GM23338 (cell line): ENCODE measurements around the gene CERS3. TPM values are rescaled to one million over a fixed set of nuclear protein-coding genes. Genes with fewer than 3 reads are reported as not detected.

Experiments used
- ATAC-seq: fragments of 200-7000 bp; cut with Tn5 transposase; 3 replicates; pipeline ENCODE4 v1.9.1; 2020
- DNase-seq: peaks from one replicate; pipeline ENCODE4 v3.0.0-alpha.2; 2015; ENCODE audit warnings: low spot score
- H2AFZ ChIP-seq: fragments of 200-600 bp; sonication (generic); 2 replicates; pipeline ENCODE4 v1.8.0; 2016; ENCODE audit warnings: antibody characterized with exemption, mild to moderate bottlenecking, moderate library complexity
- H3F3A ChIP-seq: fragments of 200-600 bp; sonication (generic); replicated peaks from 2 replicates; pipeline ENCODE4 v1.8.0; 2017; ENCODE audit warnings: antibody characterized with exemption, mixed run types, low read depth
- H3K27ac ChIP-seq: fragments of 200-600 bp; sonication (generic); 2 replicates; pipeline ENCODE4 v1.6.1; 2016; ENCODE audit warnings: low read depth
- H3K27me3 ChIP-seq: fragments of 200-600 bp; sonication (generic); 2 replicates; pipeline ENCODE4 v1.8.0; 2016; ENCODE audit warnings: mild to moderate bottlenecking, mixed run types, moderate library complexity; ENCODE audit not compliant: insufficient read depth
- H3K36me3 ChIP-seq: fragments of 200-600 bp; sonication (generic); 2 replicates; pipeline ENCODE4 v1.8.0; 2016; ENCODE audit warnings: mild to moderate bottlenecking; ENCODE audit not compliant: insufficient read depth
- H3K4me1 ChIP-seq: fragments of 200-600 bp; sonication (generic); 2 replicates; pipeline ENCODE4 v1.8.0; 2016; ENCODE audit warnings: mild to moderate bottlenecking, moderate library complexity; ENCODE audit not compliant: insufficient read depth
- H3K4me2 ChIP-seq: fragments of 200-600 bp; sonication (generic); 2 replicates; pipeline ENCODE4 v1.7.1; 2017; ENCODE audit warnings: mixed run types
- H3K4me3 ChIP-seq: fragments of 200-600 bp; sonication (generic); 2 replicates; pipeline ENCODE4 v1.6.1; 2016; ENCODE audit warnings: mixed run types
- H3K79me2 ChIP-seq: fragments of 200-600 bp; sonication (generic); replicated peaks from 2 replicates; pipeline ENCODE4 v1.8.0; 2017; ENCODE audit warnings: mild to moderate bottlenecking; ENCODE audit not compliant: insufficient read depth
- H3K9me2 ChIP-seq: fragments of 200-600 bp; sonication (generic); 2 replicates; pipeline ENCODE4 v1.8.0; 2017; ENCODE audit not compliant: insufficient read depth
- H4K20me1 ChIP-seq: fragments of 200-600 bp; sonication (generic); replicated peaks from 2 replicates; pipeline ENCODE4 v1.8.0; 2017; ENCODE audit warnings: mild to moderate bottlenecking; ENCODE audit not compliant: insufficient read depth
- H3K27ac Mint-ChIP-seq: 2 replicates; pipeline ENCODE4 v1.8.0; 2020; ENCODE audit warnings: inconsistent platforms, mild to moderate bottlenecking, moderate library complexity, mixed read lengths
- H3K27me3 Mint-ChIP-seq: 3 replicates; pipeline ENCODE4 v1.8.0; 2022; ENCODE audit warnings: low read depth, mild to moderate bottlenecking, moderate library complexity, mixed read lengths, inconsistent platforms; ENCODE audit not compliant: insufficient read depth, poor library complexity
- H3K36me3 Mint-ChIP-seq: 3 replicates; pipeline ENCODE4 v1.8.0; 2021; ENCODE audit warnings: low read depth, mild to moderate bottlenecking, inconsistent platforms, moderate library complexity, mixed read lengths
- H3K4me1 Mint-ChIP-seq: 3 replicates; pipeline ENCODE4 v1.8.0; 2020; ENCODE audit warnings: mild to moderate bottlenecking, inconsistent platforms, mixed read lengths
- H3K4me3 Mint-ChIP-seq: 3 replicates; pipeline ENCODE4 v1.8.0; 2021; ENCODE audit warnings: moderate library complexity, mild to moderate bottlenecking, inconsistent platforms, mixed read lengths
- H3K9me3 Mint-ChIP-seq: 3 replicates; pipeline ENCODE4 v1.8.0; 2020; ENCODE audit warnings: moderate library complexity, mild to moderate bottlenecking, inconsistent platforms, mixed read lengths
- CTCF ChIP-seq, 2 experiments: fragments of 200-600 bp in 1 of 2; sonication (generic) in 1 of 2; conservative IDR thresholded peaks; 2 replicates each; pipeline versions ENCODE4 v1.5.1 to v1.6.1; 2016 to 2017; ENCODE audit warnings: antibody characterized with exemption in 2 of 2, low read depth in 2 of 2, mild to moderate bottlenecking in 2 of 2, moderate library complexity in 1 of 2
- ETS1 ChIP-seq: IDR thresholded peaks from 2 replicates; pipeline ENCODE4 v1.6.1; 2016; ENCODE audit warnings: antibody characterized with exemption
- JUNB ChIP-seq: IDR thresholded peaks from one replicate; pipeline ENCODE4 v1.6.1; 2016; ENCODE audit warnings: antibody characterized with exemption; ENCODE audit not compliant: unreplicated experiment
- REST ChIP-seq: IDR thresholded peaks from one replicate; pipeline ENCODE4 v1.6.1; 2018; ENCODE audit warnings: antibody characterized with exemption; ENCODE audit not compliant: unreplicated experiment
- STAT1 ChIP-seq: IDR thresholded peaks from one replicate; pipeline ENCODE4 v1.6.1; 2016; ENCODE audit warnings: antibody characterized with exemption; ENCODE audit not compliant: unreplicated experiment
- ZNF114 ChIP-seq: fragments of 250-450 bp; sonication (Bioruptor Pico); IDR thresholded peaks from 2 replicates; pipeline ENCODE4 v1.5.0; 2020; ENCODE audit warnings: mild to moderate bottlenecking, moderate library complexity
- ZNF462 ChIP-seq: fragments of 250-450 bp; sonication (Bioruptor Pico); IDR thresholded peaks from 2 replicates; pipeline ENCODE4 v1.5.0; 2020; ENCODE audit warnings: mild to moderate bottlenecking, moderate library complexity
- polyA plus RNA-seq: library from polyadenylated mRNA; unstranded; fragments of >200 nt; fragmentation: Nextera tagmentation; extraction: Ambion mirVana; gene quantifications from 2 replicates; pipeline ENCODE4 v1.2.1, GENCODE V29; 2016
- total RNA-seq: library from RNA; depleted of rRNA; stranded (reverse); fragments of >200 nt; shearing (Covaris generic); gene quantifications from 2 replicates; pipeline ENCODE4 v1.2.3, GENCODE V29; 2014

Gene CERS3
- total and polyA plus RNA-seq, 2 experiments from 2014 or later = 1.8 to 2.2 TPM

GRCh38 chr15:100526027-100526481, 2.7 kb downstream of the CERS3 start:
- Histone ChIP-seq H3K79me2 (no peaks in the 10 kb centered on the region), H3K27me3 (no peaks in the 10 kb centered on the region), H3K9me2 (peaks cover 8% of the 10 kb centered on the region; the same call in 1 of the 2 replicates), H4K20me1 (no peaks in the 10 kb centered on the region), H3K4me3 (no peak overlapping the region), H3K27ac (no peak overlapping the region), H3K4me2 (no peak overlapping the region), H3K4me1 (no peaks in the 10 kb centered on the region), H3F3A (no peaks in the 10 kb centered on the region), H2AFZ (no peak overlapping the region), H3K36me3 (no peaks in the 10 kb centered on the region)
- DNase-seq (no peak), ATAC-seq (no peak)
- Mint-ChIP-seq H3K4me3 (no peak overlapping the region), H3K4me1 (peaks cover 3% of the 10 kb centered on the region), H3K27ac (no peak overlapping the region), H3K9me3 (no peaks in the 10 kb centered on the region; the same call in 2 of the 3 replicates), H3K36me3 (no peaks in the 10 kb centered on the region), H3K27me3 (no peaks in the 10 kb centered on the region)
- TF ChIP-seq ZNF114 (CRISPR knock-in tag) (no peak), CTCF (conservative IDR thresholded peaks at IDR 0.05; ENCODE audit: low read depth in 2 of 2) (0 out of 4 replicates have a peak, but pooled peaks of 1 of the 2 experiments have one; percentile 17)

- Histone ChIP-seq H3K9me2 (peaks cover 8% of the 10 kb centered on the region; the same call in 1 of the 2 replicates), H3K27me3 (no peaks in the 10 kb centered on the region), H3F3A (no peaks in the 10 kb centered on the region), H3K79me2 (no peaks in the 10 kb centered on the region), H3K4me1 (no peaks in the 10 kb centered on the region), H3K4me2 (no peak overlapping the region), H3K36me3 (no peaks in the 10 kb centered on the region), H3K4me3 (no peak overlapping the region), H2AFZ (no peak overlapping the region), H3K27ac (no peak overlapping the region), H4K20me1 (no peaks in the 10 kb centered on the region)
- H3K27me3 Mint-ChIP-seq = no peaks in the 10 kb centered on the region
- no peak overlapping the region for H3K4me3 Mint-ChIP-seq
- H3K27ac Mint-ChIP-seq = no peak overlapping the region
- no peaks in the 10 kb centered on the region; the same call in 2 of the 3 replicates for H3K9me3 Mint-ChIP-seq
- H3K4me1 Mint-ChIP-seq = peaks cover 5% of the 10 kb centered on the region
- ATAC-seq = no peak
- DNase-seq = no peak
- no peak for TF ChIP-seq STAT1
- no peak for TF ChIP-seq REST
- no peak for TF ChIP-seq ZNF462
- TF ChIP-seq ZNF114 (CRISPR knock-in tag) = no peak
- TF ChIP-seq ETS1 = no peak
- TF ChIP-seq JUNB = no peak
- H3K36me3 Mint-ChIP-seq = no peaks in the 10 kb centered on the region
These were observed 3.3 kb downstream of the CERS3 start for GRCh38 chr15:100525436-100525835.
